Measurements from ENCODE around the gene COL16A1. TPM values are rescaled to one million over a fixed set of nuclear protein-coding genes. Genes with fewer than 3 reads are reported as not detected.

Gene COL16A1
- total RNA-seq, 1 donor from 2014 or later: 5.3 TPM

GRCh38 chr1:31651766-31652165 is 52.1 kb downstream of the COL16A1 start:
- DNase-seq (ENCODE audit: extremely low read depth, low read depth, low spot score): no peak

GRCh38 chr1:31651089-31651420 is 52.8 kb downstream of the COL16A1 start:
- no peak for DNase-seq (ENCODE audit: extremely low read depth, low read depth, low spot score)

- no peak for DNase-seq (ENCODE audit: extremely low read depth, low read depth, low spot score)
Measured at GRCh38 chr1:31650161-31651088, 53.4 kb downstream of the COL16A1 start.

GRCh38 chr1:31648641-31649357 is 55.0 kb downstream of the COL16A1 start:
- no peak for DNase-seq (ENCODE audit: extremely low read depth, low read depth, low spot score)

- DNase-seq (ENCODE audit: extremely low read depth, low read depth, low spot score): no peak
Measured at GRCh38 chr1:31648190-31648589, 55.6 kb downstream of the COL16A1 start.

- DNase-seq (ENCODE audit: extremely low read depth, low read depth, low spot score): no peak
Measured at GRCh38 chr1:31647106-31647505, 56.7 kb downstream of the COL16A1 start.

- DNase-seq (ENCODE audit: extremely low read depth, low read depth, low spot score): no peak
Measured at GRCh38 chr1:31646259-31646960, 57.4 kb downstream of the COL16A1 start.

- no peak for DNase-seq (ENCODE audit: extremely low read depth, low read depth, low spot score)
Measured at GRCh38 chr1:31645274-31645568, 58.6 kb downstream of the COL16A1 start.

GRCh38 chr1:31644560-31645273 is 59.1 kb downstream of the COL16A1 start, which contains the start of gene PEF1:
Gene PEF1, minus strand, starts transcription at chr1:31644876. Its CDS starts 12 bp downstream, at chr1:31644864.
- DNase-seq (ENCODE audit: extremely low read depth, low read depth, low spot score): peak; percentile 91

GRCh38 chr1:31643976-31644559 is 59.7 kb downstream of the COL16A1 start:
- DNase-seq (ENCODE audit: extremely low read depth, low read depth, low spot score): no peak

GRCh38 chr1:31642897-31643296 is 60.9 kb downstream of the COL16A1 start:
- DNase-seq (ENCODE audit: extremely low read depth, low read depth, low spot score): no peak

- DNase-seq (ENCODE audit: extremely low read depth, low read depth, low spot score): no peak
Measured at GRCh38 chr1:31642366-31642765, 61.5 kb downstream of the COL16A1 start.

- no peak for DNase-seq (ENCODE audit: extremely low read depth, low read depth, low spot score)
Measured at GRCh38 chr1:31640964-31641363, 62.9 kb downstream of the COL16A1 start.

GRCh38 chr1:31640179-31640578 is 63.6 kb downstream of the COL16A1 start:
- no peak for DNase-seq (ENCODE audit: extremely low read depth, low read depth, low spot score)

- no peak for DNase-seq (ENCODE audit: extremely low read depth, low read depth, low spot score)
Measured at GRCh38 chr1:31639543-31639942, 64.3 kb downstream of the COL16A1 start.

- DNase-seq (ENCODE audit: extremely low read depth, low read depth, low spot score): no peak
Measured at GRCh38 chr1:31637915-31638673, 65.7 kb downstream of the COL16A1 start.

- DNase-seq (ENCODE audit: extremely low read depth, low read depth, low spot score): no peak
Measured at GRCh38 chr1:31633117-31633516, 70.7 kb downstream of the COL16A1 start.

- DNase-seq (ENCODE audit: extremely low read depth, low read depth, low spot score): no peak
Measured at GRCh38 chr1:31632649-31633048, 71.2 kb downstream of the COL16A1 start.

- DNase-seq (ENCODE audit: extremely low read depth, low read depth, low spot score): no peak
Measured at GRCh38 chr1:31628931-31629556, 74.8 kb downstream of the COL16A1 start.

All from glomerular endothelial cell (primary cell).